SH-SY5Y (cell line): ENCODE data around the gene DAAM1.

Source experiments
- GATA2 ChIP-seq: IDR thresholded peaks from 2 replicates; pipeline ENCODE4 v1.6.1; 2011; ENCODE audit warnings: mild to moderate bottlenecking, low read depth, low read length
- GATA3 ChIP-seq: IDR thresholded peaks from 2 replicates; pipeline ENCODE4 v1.6.1; 2011; ENCODE audit warnings: low read depth, mild to moderate bottlenecking, low read length, moderate library complexity

Gene DAAM1

DNA sequence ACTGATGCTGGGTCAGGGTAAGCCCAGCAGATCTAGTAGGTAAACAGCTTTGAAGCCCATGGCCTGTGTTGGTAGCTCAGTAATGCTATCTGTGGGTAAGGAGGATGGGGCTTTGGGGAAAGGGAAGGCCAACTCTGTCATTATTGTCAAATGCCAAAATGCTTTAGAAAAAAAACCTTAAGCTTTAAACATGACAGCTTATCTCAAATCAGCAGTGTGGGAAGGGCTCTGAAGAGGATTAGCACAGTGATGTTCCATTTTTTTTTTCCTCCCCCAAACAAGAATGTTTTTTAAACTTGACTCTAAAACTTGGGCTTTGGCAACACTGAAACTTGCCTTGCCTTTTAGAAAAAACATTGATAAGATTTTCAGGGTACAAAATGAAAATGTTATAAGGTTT, 11.7 kb downstream of the DAAM1 start:
- no peak for TF ChIP-seq GATA2
- no peak for TF ChIP-seq GATA3

DNA sequence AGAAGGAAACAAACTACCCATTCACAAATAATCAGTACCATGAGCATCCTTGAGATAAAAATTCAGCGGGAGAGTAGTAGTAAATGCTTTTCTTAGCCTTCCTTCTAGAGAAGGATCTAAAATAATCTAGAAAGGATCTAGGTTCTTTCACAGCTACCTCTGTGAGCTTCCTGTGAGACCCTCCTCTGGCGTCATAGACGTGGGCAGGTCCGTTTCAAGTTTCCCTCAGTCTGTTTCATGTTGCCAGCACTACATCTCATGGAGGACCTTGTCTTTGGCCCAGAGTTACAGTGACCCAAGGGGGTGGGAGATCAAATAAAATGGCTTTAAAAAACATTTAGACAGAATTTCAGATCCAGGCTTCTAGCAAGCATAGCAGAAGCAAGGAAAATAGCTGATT, 13.6 kb downstream of the DAAM1 start:
- TF ChIP-seq GATA3 (no peak), GATA2 (no peak)

DNA sequence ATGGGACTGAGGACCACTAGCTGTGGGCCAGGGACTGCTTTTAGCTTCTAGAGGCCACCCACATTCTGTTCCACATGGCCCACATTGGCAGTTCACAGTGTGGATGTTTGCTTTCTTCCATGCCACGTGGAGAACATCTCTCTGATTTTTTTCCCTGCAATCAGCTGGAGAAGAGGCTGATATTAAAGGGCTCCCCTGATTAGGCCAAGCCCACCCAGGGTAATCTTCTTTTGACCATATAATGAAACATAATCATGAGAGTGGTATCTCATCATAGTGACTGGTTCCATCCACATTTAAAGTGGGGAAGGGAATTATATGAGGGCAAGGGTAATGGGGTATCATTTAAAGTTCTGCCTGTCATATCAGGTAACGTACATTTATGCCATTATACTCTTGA, 15.8 kb downstream of the DAAM1 start:
- no peak for TF ChIP-seq GATA3

DNA sequence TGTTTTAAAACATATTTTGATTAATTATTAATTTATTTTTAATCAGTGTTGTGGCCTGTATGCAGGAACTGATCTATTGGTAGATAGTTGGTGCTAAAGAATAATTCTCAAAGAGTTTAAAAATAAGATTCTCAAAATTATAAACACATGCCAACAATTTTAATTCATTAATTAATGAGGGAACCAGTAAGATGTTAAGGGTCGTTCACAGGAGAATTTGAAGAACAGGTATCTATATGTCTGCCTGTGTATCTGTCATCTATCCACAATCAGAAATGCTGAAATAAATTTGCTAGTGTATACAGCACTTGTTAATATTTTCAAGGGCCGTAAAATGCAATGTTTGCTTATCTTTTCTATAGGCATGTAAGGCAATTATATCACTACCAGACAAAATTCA, 18.4 kb downstream of the DAAM1 start:
- TF ChIP-seq GATA2: no peak
- TF ChIP-seq GATA3: no peak

DNA sequence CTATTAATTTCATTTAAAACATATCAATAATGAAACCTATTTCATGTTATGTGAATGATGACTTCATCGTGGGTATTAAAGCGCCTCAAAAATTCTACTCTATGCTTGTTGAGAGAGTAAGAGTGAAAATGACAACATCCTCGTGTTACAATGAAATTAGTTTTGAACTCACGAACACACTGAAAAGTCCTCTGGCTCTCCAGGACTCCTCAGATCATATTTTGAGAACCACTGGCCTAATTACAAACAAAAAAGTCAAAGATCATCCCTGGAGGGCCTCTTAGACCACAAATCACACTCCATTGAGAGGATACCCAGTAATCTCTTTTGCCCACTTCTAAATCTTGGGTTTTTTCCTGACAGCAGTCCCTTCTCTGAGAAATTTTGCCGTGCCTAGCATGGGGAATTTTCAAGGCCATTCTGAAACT, 19.1 kb downstream of the DAAM1 start:
- TF ChIP-seq GATA3: no peak
- TF ChIP-seq GATA2: no peak

DNA sequence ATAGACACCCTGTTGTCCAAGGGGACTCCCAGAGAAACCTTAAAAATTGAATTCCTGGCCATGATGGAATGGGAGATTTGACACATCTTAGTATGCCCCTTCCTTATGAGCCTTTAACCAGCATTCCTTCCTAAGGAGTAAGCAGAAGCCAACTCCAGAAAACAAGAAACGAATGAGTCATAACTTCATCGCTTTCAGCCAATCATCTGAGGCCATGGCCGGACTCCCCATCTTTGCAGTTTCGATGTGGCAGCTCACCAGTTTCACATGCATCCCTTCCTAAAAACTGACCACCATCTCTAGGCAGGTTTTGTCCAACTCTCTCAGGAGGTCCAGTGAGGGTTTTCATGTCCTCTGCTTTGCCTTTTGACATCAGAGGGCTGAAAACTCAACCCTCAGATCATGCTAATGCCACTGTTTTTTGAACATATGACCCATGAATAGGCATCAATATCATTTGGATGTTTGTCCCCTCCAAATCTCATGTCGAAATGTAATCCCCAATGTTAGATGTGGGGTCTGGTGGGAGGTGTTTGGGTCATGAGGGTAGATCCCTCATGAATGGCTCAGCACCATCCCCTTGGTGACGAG, 19.9 kb downstream of the DAAM1 start:
- TF ChIP-seq GATA2 (no peak), GATA3 (no peak)

DNA sequence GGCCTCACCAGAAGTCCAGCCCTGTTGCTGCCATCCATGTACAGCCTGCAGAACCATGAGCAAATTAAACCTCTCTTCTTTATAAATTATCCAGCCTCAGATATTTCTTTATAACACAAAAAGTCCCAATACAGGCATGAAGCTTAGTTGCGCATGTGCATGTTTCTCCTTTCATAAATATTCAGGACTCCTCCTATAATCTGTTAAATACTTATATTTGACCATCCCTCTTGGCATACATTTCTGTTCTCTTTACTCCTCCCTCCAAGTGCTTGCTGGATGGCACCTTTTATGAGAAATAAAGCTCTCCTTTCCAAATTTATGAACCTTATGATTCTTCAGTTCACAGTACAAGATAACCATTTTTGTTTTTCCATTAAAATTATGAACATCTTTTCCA, 20.5 kb downstream of the DAAM1 start:
- TF ChIP-seq GATA2: no peak
- no peak for TF ChIP-seq GATA3

DNA sequence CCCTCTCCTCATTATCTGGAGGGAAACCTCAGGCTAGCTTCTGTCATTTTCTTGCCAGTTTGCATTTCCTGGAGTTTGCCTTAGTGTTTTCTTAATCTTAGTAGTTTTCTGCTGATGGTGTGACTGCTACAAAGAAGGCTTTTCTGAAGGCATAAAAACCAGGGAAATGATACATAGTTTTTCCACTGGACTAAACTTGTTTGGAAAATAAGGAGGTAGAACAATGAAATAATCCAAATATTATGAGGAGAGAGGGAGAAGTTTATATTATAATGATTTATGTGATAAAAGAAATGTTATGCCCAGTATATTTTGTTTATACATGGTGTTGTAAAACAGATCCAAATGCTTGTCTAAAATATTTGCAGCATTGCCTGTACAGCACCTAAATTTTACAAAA, 22.2 kb downstream of the DAAM1 start:
- TF ChIP-seq GATA2: no peak
- no peak for TF ChIP-seq GATA3

DNA sequence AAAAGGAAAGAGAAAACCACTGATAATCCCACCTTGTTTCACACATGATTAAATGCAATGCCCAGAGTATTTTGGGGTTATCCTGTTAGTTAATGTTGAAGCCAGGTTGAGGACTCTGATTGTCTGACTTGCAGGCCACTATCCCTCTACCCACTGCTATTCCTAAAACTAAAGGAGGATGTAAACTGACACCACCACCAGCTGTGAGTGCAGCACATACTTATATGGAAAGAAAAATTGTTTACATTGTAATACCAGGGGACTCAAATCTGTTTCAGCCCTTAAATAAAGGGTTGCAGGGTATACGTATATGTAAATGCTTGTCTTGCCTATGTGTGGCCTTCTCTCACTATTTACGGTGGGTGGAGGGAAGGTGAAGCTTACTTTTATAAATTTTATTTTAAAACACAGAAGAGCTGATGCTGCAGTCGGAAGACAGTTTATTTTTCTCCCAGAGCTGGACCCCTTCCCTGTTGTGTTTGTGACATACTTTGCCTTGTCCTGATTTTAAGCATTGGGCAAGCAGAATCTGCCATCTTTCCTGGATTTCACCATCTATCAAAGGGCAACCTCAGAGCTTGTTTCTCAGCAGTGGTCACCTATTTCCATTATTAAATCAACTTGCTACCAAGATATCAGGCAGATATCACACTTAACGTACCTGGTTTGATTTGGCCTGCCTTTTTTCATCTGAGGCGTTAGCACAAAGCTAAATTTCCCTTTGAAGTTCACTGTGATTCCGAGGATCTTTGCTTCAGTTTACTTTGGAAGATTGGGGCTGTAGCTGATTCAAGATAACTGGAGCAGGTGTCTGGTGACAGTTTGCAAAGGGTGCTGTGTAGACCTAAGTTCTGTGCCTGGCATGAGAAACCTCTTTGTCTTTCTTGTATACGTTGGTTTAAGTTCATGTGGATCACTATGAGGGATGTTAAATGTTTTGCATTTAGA, 25.2 kb downstream of the DAAM1 start:
- TF ChIP-seq GATA3 (no peak), GATA2 (no peak)

DNA sequence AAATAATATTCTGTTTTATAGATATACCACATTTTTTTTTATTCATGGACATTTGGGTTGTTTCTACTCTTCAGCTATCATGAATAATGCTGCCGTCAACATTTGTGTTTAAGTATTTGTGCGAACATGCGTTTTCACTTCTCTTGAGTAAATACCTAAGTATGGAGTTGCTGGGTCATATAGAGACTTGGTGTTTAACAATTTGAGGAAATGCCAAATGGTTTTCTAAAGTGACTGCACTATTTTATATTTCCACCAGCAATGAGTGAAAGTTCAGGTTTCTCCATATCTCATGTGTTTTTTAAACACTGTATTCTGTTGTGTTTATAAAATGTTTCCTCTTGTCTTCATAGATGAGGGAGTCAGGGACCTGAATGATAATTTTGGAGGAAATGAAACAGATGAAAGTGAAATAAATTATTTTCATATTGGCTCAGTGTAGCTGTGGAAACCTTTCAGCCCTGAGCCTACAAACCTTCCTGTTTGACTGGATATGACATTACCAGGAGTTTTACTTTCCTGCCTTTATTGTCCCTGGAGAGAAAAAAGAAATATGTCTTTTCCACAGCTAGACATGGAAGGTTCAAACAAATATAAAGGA, 26.3 kb downstream of the DAAM1 start:
- TF ChIP-seq GATA3 (no peak), GATA2 (no peak)

DNA sequence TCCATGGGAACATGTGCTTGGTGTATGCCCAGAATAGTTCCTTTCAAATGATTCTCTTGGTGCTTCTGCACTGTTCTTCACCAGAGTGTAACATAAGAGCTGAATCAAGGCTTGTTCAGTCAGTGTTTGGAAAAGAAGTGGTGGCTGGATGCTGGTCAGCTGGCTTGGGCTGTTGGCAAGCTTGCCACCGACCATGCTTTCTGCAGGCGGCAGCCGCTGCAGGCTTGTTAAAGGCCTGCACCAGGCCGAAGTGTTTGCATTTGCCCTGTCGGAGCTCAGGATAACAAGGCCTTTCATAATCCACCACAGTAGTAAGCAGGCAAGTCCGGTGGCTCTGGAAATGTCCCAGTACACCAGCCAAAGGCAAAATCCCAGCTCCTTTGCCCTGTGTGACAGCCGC, 26.9 kb downstream of the DAAM1 start:
- TF ChIP-seq GATA2: no peak
- no peak for TF ChIP-seq GATA3

DNA sequence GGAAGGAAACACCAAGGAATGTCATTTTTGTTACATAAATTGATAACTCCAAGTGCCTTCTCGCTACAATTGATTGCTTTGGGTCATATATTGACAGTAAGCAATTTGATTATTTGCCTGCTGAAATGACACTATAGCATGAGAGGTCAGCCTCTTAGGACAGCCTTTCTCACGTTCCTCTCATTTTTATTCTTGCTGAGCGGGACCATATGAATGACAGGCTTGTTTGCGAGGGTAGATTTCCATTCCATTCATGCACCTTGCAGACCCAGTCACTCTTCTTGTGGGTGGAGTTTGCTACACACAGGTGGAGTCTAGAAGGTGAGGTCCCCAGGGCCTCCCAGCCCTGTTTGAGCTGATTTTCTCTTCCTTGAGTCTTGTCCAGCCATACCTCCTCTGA, 27.3 kb downstream of the DAAM1 start:
- TF ChIP-seq GATA3 (no peak), GATA2 (no peak)

DNA sequence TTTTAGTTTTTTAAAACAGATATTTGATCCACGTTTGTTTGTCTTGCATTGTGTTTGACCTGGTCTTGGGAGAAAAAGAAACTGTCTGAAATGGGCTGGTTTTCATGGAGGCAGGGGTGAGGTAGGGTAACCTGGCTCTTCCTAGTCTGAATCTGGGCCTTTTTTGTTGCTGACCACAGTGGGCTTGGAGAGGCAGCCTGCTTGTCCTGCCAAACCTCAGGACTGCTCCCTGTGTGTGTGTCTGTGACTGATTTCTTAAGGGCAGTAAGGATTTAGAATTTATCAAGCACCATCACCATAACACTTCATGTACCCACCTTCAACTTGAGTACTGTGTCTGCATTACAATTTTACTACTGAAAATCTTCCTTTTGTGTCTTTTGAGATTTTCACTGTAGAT, 28.5 kb downstream of the DAAM1 start:
- TF ChIP-seq GATA2: no peak
- no peak for TF ChIP-seq GATA3

DNA sequence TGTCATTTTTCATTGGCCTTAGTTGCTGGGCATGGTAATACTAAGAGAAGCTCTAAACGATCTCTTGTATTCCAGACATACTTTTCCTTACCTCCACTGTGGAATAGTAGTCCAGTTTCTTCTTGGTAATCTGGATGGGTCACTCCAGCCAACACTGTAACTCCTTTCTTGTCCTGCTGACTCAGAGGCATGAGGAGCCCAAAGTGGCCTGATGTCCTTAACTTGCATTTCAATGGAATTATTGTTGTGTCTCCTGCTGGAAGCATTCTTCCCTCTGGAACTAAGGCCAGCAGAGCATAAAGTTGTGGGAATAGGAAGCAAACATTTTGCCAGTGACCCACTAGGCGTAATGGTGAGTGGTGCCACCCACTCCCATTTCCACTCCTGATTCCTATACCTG, 33.1 kb downstream of the DAAM1 start:
- TF ChIP-seq GATA2 (no peak), GATA3 (no peak)

DNA sequence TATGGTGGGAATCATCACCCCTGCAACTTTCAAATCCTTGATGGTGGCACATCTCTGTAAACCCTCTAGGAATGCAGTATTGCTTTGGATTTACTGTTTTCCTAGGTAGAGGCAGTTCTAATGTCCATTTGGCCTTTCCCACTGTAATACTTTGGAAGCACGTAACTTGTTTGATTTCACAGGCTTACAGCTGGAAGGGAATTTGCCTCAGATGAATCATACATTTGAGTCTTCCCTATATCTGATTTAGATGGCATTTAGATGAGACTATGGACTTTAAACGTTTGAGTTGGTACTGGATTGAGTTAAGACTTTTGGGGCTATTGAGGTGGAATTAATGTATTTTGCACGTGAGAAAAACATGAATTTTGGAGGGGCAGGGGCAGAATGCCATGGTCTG, 35.9 kb downstream of the DAAM1 start:
- TF ChIP-seq GATA3: no peak
- no peak for TF ChIP-seq GATA2

DNA sequence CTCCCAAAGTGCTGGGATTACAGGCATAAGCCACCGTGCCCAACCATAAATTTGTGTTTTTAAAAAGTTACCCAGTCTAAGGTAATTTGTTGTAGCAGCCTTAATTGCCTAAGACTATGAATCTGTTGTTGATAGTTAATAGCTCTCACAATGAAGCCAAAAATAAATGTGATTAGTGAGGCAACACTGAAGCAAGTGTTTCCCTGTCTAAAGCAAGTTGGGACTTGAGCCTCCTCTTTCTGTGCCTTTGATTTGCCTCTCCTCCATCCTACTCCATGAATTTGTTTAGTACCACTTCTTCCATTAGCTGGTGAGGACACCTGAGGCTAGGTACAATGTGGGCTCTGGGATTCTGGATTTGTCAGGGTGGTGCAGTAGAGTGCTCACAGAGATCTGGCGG, 36.8 kb downstream of the DAAM1 start:
- TF ChIP-seq GATA3 (no peak), GATA2 (no peak)
